ENCODE data around the gene GPR87.

GPR87 gene

DNA sequence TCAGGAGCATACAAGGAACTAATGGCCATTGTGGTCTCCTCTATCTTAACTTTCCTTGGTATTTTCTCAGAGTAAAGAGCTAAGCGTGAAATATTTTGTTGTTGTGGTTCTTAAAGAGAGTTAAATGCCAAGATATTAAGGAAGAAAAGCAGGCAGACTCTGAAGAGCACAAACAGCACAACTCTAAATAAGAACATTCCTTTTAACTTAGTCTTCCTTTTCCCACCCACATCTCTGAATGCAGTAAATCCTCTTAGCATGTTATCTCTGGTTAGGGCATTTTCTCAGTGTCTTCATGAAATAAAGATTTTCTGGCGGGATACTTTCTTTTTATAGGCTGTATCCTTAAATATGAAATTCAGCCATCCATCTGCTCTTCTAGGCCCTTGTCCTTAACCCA, 1.5 kb downstream of the GPR87 start:
- Histone ChIP-seq H3K27ac (ENCODE audit: low read length) (no peak overlapping the region), H3K4me3 (ENCODE audit: low read depth in 1 of 2, low read length in 2 of 2) (no peak overlapping the region), H3K9me3 (ENCODE audit: control insufficient read depth in 1 of 2, low read length in 2 of 2) (no peaks in the 10 kb centered on the region), H3K27me3 (ENCODE audit: low read depth, low read length) (no peaks in the 10 kb centered on the region), H3K4me1 (ENCODE audit: control insufficient read depth in 1 of 2, insufficient read depth in 2 of 2, low read length in 2 of 2) (no peaks in the 10 kb centered on the region), H3K36me3 (ENCODE audit: control insufficient read depth in 1 of 2, insufficient read depth in 2 of 2, low read length in 2 of 2) (no peaks in the 10 kb centered on the region)

DNA sequence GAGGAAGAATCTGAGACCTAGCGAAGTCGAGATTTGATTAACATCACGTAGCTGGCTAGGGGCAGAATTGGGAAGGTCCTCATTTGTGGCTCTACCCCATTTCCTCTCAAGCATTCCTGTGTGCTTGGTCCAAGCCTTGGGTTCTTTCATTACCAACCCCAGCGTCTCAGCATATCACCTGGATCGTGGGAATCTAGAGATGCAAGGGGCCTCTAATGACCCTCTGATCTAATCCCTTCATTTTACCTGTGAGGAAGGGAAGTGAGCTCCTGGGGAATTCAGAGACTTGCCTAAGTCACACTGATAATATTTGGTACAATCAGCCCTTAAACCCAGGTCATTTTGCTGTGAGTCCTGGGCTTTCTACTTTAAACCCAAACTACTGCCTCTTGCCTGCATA, 2.0 kb downstream of the GPR87 start:
- Histone ChIP-seq H3K4me1 (ENCODE audit: control insufficient read depth in 1 of 2, insufficient read depth in 2 of 2, low read length in 2 of 2) (no peaks in the 10 kb centered on the region), H3K36me3 (ENCODE audit: control insufficient read depth in 1 of 2, insufficient read depth in 2 of 2, low read length in 2 of 2) (no peaks in the 10 kb centered on the region), H3K27me3 (ENCODE audit: low read depth, low read length) (no peaks in the 10 kb centered on the region), H3K9me3 (ENCODE audit: control insufficient read depth in 1 of 2, low read length in 2 of 2) (no peaks in the 10 kb centered on the region), H3K4me3 (ENCODE audit: low read depth in 1 of 2, low read length in 2 of 2) (no peak overlapping the region), H3K27ac (ENCODE audit: low read length) (no peak overlapping the region)

- Histone ChIP-seq H3K9me3 (ENCODE audit: control insufficient read depth in 1 of 2, low read length in 2 of 2) (no peaks in the 10 kb centered on the region), H3K36me3 (ENCODE audit: control insufficient read depth in 1 of 2, insufficient read depth in 2 of 2, low read length in 2 of 2) (no peaks in the 10 kb centered on the region), H3K4me1 (ENCODE audit: control insufficient read depth in 1 of 2, insufficient read depth in 2 of 2, low read length in 2 of 2) (no peaks in the 10 kb centered on the region), H3K27me3 (ENCODE audit: low read depth, low read length) (no peaks in the 10 kb centered on the region), H3K27ac (ENCODE audit: low read length) (no peak overlapping the region), H3K4me3 (ENCODE audit: low read depth in 1 of 2, low read length in 2 of 2) (no peak overlapping the region)
Observed at GRCh38 chr3:151314137-151314536, 2.5 kb downstream of the GPR87 start.

DNA sequence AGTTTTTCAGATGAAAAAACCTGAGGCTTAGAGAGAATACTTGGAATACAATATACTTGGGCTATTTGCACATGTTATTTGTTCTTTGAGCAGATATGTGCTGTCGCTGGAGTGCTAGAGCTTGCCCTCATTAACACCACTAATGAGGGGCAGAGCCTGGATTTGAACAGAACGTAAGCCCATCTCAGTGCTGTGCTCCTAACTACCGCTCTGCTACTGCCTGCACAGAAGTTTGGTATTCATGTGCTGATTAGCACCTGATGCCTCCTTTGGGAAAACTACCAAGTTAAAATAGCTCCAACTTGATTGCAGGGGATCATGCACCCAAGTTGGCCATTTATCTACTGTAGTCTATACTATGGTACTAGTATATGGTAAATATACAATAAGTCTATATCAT, 3.6 kb downstream of the GPR87 start:
- Histone ChIP-seq H3K9me3 (ENCODE audit: control insufficient read depth in 1 of 2, low read length in 2 of 2) (no peaks in the 10 kb centered on the region), H3K36me3 (ENCODE audit: control insufficient read depth in 1 of 2, insufficient read depth in 2 of 2, low read length in 2 of 2) (no peaks in the 10 kb centered on the region), H3K27ac (ENCODE audit: low read length) (no peak overlapping the region), H3K27me3 (ENCODE audit: low read depth, low read length) (no peaks in the 10 kb centered on the region), H3K4me3 (ENCODE audit: low read depth in 1 of 2, low read length in 2 of 2) (no peak overlapping the region), H3K4me1 (ENCODE audit: control insufficient read depth in 1 of 2, insufficient read depth in 2 of 2, low read length in 2 of 2) (no peaks in the 10 kb centered on the region)

DNA sequence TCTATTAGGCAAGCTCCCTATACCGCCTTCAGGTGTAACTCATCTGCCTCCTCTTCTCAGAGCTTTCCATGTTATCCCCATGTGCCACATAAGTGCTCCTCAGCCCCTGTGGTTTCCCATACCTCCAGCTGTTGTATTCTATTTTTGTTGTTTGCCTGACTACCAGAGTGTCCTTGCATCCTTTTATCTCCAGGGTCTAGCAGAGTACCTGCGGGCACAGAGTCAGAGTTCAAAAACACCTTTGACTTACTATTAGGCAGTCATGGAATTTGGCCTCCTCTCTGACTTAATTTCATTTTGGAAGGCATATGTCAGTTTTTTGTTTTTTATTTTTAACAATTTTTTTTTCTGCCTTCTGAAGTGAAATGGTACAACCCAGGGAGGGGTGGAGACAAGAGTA, 7.1 kb downstream of the GPR87 start:
- Histone ChIP-seq H3K4me1 (ENCODE audit: control insufficient read depth in 1 of 2, insufficient read depth in 2 of 2, low read length in 2 of 2) (no peaks in the 10 kb centered on the region), H3K9me3 (ENCODE audit: control insufficient read depth in 1 of 2, low read length in 2 of 2) (no peaks in the 10 kb centered on the region), H3K27ac (ENCODE audit: low read length) (no peak overlapping the region), H3K27me3 (ENCODE audit: low read depth, low read length) (no peaks in the 10 kb centered on the region), H3K36me3 (ENCODE audit: control insufficient read depth in 1 of 2, insufficient read depth in 2 of 2, low read length in 2 of 2) (no peaks in the 10 kb centered on the region), H3K4me3 (ENCODE audit: low read depth in 1 of 2, low read length in 2 of 2) (no peak overlapping the region)

- Histone ChIP-seq H3K36me3 (ENCODE audit: control insufficient read depth in 1 of 2, insufficient read depth in 2 of 2, low read length in 2 of 2) (no peaks in the 10 kb centered on the region), H3K27me3 (ENCODE audit: low read depth, low read length) (no peaks in the 10 kb centered on the region), H3K27ac (ENCODE audit: low read length) (no peak overlapping the region), H3K4me1 (ENCODE audit: control insufficient read depth in 1 of 2, insufficient read depth in 2 of 2, low read length in 2 of 2) (no peaks in the 10 kb centered on the region), H3K9me3 (ENCODE audit: control insufficient read depth in 1 of 2, low read length in 2 of 2) (no peaks in the 10 kb centered on the region), H3K4me3 (ENCODE audit: low read depth in 1 of 2, low read length in 2 of 2) (no peak overlapping the region)
Observed at GRCh38 chr3:151307583-151308488, 8.8 kb downstream of the GPR87 start.

GRCh38 chr3:151307131-151307530, 9.5 kb downstream of the GPR87 start:
- no peaks in the 10 kb centered on the region for H3K4me1 ChIP-seq (ENCODE audit: control insufficient read depth in 1 of 2, insufficient read depth in 2 of 2, low read length in 2 of 2)

DNA sequence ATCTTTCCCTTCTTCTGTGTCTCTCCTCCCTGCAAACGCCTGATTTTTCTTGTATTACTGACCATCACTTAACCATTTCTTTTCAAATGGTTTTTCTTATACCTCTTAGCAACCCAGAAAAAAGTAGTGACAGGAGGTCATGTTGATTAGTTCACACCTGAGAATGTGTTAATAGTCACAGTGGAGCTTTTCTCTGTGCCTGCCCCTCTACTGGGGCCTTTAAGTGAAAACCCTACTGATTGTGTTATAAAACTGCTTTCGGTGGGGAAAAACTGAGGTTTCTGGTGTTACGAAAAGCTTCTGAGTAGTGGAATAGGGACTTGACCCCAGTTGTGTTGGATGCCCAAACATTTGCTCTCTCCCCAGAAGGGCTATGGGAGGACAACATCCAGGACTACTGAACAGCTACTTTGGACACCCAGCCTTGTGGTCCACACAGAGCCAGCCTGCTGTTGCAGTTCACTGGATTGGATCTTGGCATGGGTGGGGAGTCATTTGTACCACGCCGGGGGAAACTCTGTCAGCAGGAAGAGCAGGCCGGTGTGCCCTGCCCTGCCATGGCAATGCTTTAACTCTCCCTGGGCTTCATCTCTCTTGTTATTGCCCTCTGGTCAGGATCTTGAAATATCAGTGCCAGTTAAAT, 10.3 kb downstream of the GPR87 start:
- Histone ChIP-seq H3K27me3 (ENCODE audit: low read depth, low read length) (no peaks in the 10 kb centered on the region), H3K4me3 (ENCODE audit: low read depth in 1 of 2, low read length in 2 of 2) (no peak overlapping the region), H3K4me1 (ENCODE audit: control insufficient read depth in 1 of 2, insufficient read depth in 2 of 2, low read length in 2 of 2) (no peaks in the 10 kb centered on the region), H3K27ac (ENCODE audit: low read length) (no peak overlapping the region), H3K9me3 (ENCODE audit: control insufficient read depth in 1 of 2, low read length in 2 of 2) (no peaks in the 10 kb centered on the region), H3K36me3 (ENCODE audit: control insufficient read depth in 1 of 2, insufficient read depth in 2 of 2, low read length in 2 of 2) (no peaks in the 10 kb centered on the region)

More at GRCh38 chr3:151307131-151307530, 9.5 kb downstream of the GPR87 start:
- Histone ChIP-seq H3K4me3 (ENCODE audit: low read depth in 1 of 2, low read length in 2 of 2) (no peak overlapping the region), H3K27ac (ENCODE audit: low read length) (no peak overlapping the region), H3K9me3 (ENCODE audit: control insufficient read depth in 1 of 2, low read length in 2 of 2) (no peaks in the 10 kb centered on the region), H3K27me3 (ENCODE audit: low read depth, low read length) (no peaks in the 10 kb centered on the region), H3K36me3 (ENCODE audit: control insufficient read depth in 1 of 2, insufficient read depth in 2 of 2, low read length in 2 of 2) (no peaks in the 10 kb centered on the region)

DNA sequence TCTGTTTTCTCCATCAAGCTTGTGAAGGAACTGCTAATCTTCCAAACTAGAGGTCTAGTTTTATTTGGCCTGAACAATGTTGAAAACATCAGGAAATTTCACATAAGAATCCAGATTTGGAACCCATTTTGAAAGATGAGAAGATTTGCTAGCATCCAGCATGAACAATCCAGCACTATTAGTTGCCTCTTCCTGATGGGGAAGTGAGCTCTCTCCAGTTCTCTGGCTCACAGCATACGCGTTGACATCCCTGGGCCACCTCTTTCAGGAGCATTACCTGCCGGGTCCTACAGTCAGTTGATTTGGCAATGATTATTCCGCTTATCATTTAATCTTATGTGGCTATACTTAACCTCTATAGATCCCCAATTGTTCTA, 10.9 kb downstream of the GPR87 start:
- Histone ChIP-seq H3K4me3 (ENCODE audit: low read depth in 1 of 2, low read length in 2 of 2) (no peak overlapping the region), H3K9me3 (ENCODE audit: control insufficient read depth in 1 of 2, low read length in 2 of 2) (no peaks in the 10 kb centered on the region), H3K27ac (ENCODE audit: low read length) (no peak overlapping the region), H3K36me3 (ENCODE audit: control insufficient read depth in 1 of 2, insufficient read depth in 2 of 2, low read length in 2 of 2) (no peaks in the 10 kb centered on the region), H3K27me3 (ENCODE audit: low read depth, low read length) (no peaks in the 10 kb centered on the region), H3K4me1 (ENCODE audit: control insufficient read depth in 1 of 2, insufficient read depth in 2 of 2, low read length in 2 of 2) (no peaks in the 10 kb centered on the region)

GRCh38 chr3:151305060-151305774, 11.4 kb downstream of the GPR87 start:
- H3K27me3 ChIP-seq (ENCODE audit: low read depth, low read length): no peaks in the 10 kb centered on the region
- no peaks in the 10 kb centered on the region for H3K9me3 ChIP-seq (ENCODE audit: control insufficient read depth in 1 of 2, low read length in 2 of 2)
- H3K36me3 ChIP-seq (ENCODE audit: control insufficient read depth in 1 of 2, insufficient read depth in 2 of 2, low read length in 2 of 2): no peaks in the 10 kb centered on the region
- H3K27ac ChIP-seq (ENCODE audit: low read length): no peak overlapping the region
- H3K4me1 ChIP-seq (ENCODE audit: control insufficient read depth in 1 of 2, insufficient read depth in 2 of 2, low read length in 2 of 2): no peaks in the 10 kb centered on the region
- H3K4me3 ChIP-seq (ENCODE audit: low read depth in 1 of 2, low read length in 2 of 2): no peak overlapping the region

- H3K27ac ChIP-seq (ENCODE audit: low read length): no peak overlapping the region
Observed at GRCh38 chr3:151303751-151304150, 12.9 kb downstream of the GPR87 start.

More at GRCh38 chr3:151303751-151304150, 12.9 kb downstream of the GPR87 start:
- no peaks in the 10 kb centered on the region for H3K4me1 ChIP-seq (ENCODE audit: control insufficient read depth in 1 of 2, insufficient read depth in 2 of 2, low read length in 2 of 2)
- no peaks in the 10 kb centered on the region for H3K27me3 ChIP-seq (ENCODE audit: low read depth, low read length)
- no peaks in the 10 kb centered on the region for H3K9me3 ChIP-seq (ENCODE audit: control insufficient read depth in 1 of 2, low read length in 2 of 2)
- H3K36me3 ChIP-seq (ENCODE audit: control insufficient read depth in 1 of 2, insufficient read depth in 2 of 2, low read length in 2 of 2): no peaks in the 10 kb centered on the region
- H3K4me3 ChIP-seq (ENCODE audit: low read depth in 1 of 2, low read length in 2 of 2): no peak overlapping the region
